HFFc6 (cell line): ENCODE results near the gene GDAP2. TPM values are rescaled to one million over a fixed set of nuclear protein-coding genes. Genes with fewer than 3 reads are reported as not detected.

ENCODE experiments used
- DNase-seq: peaks from one replicate; pipeline ENCODE4 v3.0.0-alpha.2; 2018
- H3K27ac Mint-ChIP-seq: 2 replicates; pipeline ENCODE4 v1.8.0; 2020; ENCODE audit warnings: mild to moderate bottlenecking, mixed read lengths
- H3K27me3 Mint-ChIP-seq: 2 replicates; pipeline ENCODE4 v1.8.0; 2021; ENCODE audit warnings: mild to moderate bottlenecking, moderate library complexity, mixed read lengths; ENCODE audit not compliant: insufficient read depth
- H3K36me3 Mint-ChIP-seq: 2 replicates; pipeline ENCODE4 v1.8.0; 2021; ENCODE audit warnings: low read depth, mixed read lengths
- H3K4me1 Mint-ChIP-seq: 2 replicates; pipeline ENCODE4 v1.8.0; 2020; ENCODE audit warnings: low read depth, mixed read lengths
- H3K4me3 Mint-ChIP-seq: 2 replicates; pipeline ENCODE4 v1.8.0; 2020; ENCODE audit warnings: mild to moderate bottlenecking, moderate library complexity, mixed read lengths
- H3K9me3 Mint-ChIP-seq: 2 replicates; pipeline ENCODE4 v1.8.0; 2020; ENCODE audit warnings: mild to moderate bottlenecking, mixed read lengths
- total RNA-seq, 6 experiments: library from RNA; stranded (reverse); fragmentation: NEBNext Ultra II Directional; extraction: Animal tissue kit (Norgen Biotek cat#: 25700); gene quantifications; 2 replicates in 1 of 6; 3 replicates in 5 of 6; pipeline ENCODE4 v1.2.3, GENCODE V29; 2021
- TF ChIP-seq, protein P1 (sequence below): fragments of 200-600 bp; sonication (generic); IDR thresholded peaks from 2 replicates; pipeline ENCODE4 v1.5.0; 2021; ENCODE audit warnings: antibody characterized with exemption, mild to moderate bottlenecking

GDAP2 gene
- total RNA-seq, 6 experiments from 2014 or later, result 21.6 to 29.8 (median 27.1) TPM

- no peak for DNase-seq
- peaks cover 5% of the 10 kb centered on the region for H3K36me3 Mint-ChIP-seq
- H3K9me3 Mint-ChIP-seq, result peaks cover 5% of the 10 kb centered on the region; the same call in 1 of the 2 replicates
- H3K27me3 Mint-ChIP-seq, result peaks cover 1% of the 10 kb centered on the region; the same call in 1 of the 2 replicates
- H3K27ac Mint-ChIP-seq, result no peak overlapping the region
- TF ChIP-seq, protein P1, sequence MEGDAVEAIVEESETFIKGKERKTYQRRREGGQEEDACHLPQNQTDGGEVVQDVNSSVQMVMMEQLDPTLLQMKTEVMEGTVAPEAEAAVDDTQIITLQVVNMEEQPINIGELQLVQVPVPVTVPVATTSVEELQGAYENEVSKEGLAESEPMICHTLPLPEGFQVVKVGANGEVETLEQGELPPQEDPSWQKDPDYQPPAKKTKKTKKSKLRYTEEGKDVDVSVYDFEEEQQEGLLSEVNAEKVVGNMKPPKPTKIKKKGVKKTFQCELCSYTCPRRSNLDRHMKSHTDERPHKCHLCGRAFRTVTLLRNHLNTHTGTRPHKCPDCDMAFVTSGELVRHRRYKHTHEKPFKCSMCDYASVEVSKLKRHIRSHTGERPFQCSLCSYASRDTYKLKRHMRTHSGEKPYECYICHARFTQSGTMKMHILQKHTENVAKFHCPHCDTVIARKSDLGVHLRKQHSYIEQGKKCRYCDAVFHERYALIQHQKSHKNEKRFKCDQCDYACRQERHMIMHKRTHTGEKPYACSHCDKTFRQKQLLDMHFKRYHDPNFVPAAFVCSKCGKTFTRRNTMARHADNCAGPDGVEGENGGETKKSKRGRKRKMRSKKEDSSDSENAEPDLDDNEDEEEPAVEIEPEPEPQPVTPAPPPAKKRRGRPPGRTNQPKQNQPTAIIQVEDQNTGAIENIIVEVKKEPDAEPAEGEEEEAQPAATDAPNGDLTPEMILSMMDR, result no peak
- no peak overlapping the region for H3K4me3 Mint-ChIP-seq
- peaks cover 43% of the 10 kb centered on the region for H3K4me1 Mint-ChIP-seq
Measured at GRCh38 chr1:117832453-117832852, 97.0 kb downstream of the GDAP2 start.

DNA sequence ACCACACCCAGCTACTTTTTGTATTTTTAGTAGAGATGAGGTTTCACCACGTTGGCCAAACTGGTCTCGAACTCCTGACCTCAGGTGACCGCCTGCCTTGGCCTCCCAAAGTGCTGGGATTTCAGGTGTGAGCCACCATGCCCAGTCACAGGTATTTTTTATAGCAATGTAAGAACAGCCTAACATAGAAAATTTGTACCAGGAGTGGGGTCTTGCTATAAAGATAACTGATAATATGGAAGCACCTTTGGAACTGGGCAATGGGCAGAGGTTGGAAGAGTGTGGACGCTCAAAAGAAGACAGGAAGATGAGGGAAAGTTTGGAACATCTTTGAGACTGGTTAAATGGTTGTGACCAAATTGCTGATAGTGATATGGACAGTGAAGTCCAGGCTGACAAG is 99.2 kb downstream of the GDAP2 start:
- Mint-ChIP-seq H3K4me1 (peaks cover 46% of the 10 kb centered on the region), H3K4me3 (no peak overlapping the region), H3K36me3 (peaks cover 5% of the 10 kb centered on the region; the same call in 1 of the 2 replicates), H3K27ac (no peak overlapping the region), H3K27me3 (no peaks in the 10 kb centered on the region), H3K9me3 (peaks cover 5% of the 10 kb centered on the region; the same call in 1 of the 2 replicates)
- DNase-seq, result no peak
- TF ChIP-seq, protein P1, result no peak

DNA sequence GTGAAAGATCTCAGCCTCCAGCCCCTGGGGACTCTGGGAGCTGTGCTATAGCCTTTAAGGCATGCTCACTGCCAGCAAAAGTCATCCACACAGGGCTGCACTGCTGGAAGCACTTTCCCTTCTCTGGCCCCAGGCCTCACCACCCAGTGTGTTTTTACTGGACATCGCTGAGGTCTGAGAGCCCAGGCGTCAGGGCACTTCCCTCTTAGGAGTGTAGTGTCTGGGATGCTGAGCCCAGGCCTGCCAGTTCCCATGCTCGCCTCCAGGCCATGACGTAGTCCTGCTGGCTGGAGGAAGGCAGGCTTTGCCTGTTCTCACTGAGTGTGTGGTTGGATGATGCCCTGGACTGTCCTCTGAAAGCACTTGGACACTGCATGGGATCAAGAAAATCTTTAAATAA is 101.2 kb downstream of the GDAP2 start:
- Mint-ChIP-seq H3K4me3 (no peak overlapping the region), H3K36me3 (peaks cover 7% of the 10 kb centered on the region; the same call in 1 of the 2 replicates), H3K27ac (peak overlapping the region; percentile 92), H3K27me3 (no peaks in the 10 kb centered on the region), H3K4me1 (peaks cover 58% of the 10 kb centered on the region), H3K9me3 (peaks cover 5% of the 10 kb centered on the region; the same call in 1 of the 2 replicates)
- TF ChIP-seq, protein P1, result no peak; the same call in 1 of the 2 replicates
- peak; percentile 77 for DNase-seq

DNA sequence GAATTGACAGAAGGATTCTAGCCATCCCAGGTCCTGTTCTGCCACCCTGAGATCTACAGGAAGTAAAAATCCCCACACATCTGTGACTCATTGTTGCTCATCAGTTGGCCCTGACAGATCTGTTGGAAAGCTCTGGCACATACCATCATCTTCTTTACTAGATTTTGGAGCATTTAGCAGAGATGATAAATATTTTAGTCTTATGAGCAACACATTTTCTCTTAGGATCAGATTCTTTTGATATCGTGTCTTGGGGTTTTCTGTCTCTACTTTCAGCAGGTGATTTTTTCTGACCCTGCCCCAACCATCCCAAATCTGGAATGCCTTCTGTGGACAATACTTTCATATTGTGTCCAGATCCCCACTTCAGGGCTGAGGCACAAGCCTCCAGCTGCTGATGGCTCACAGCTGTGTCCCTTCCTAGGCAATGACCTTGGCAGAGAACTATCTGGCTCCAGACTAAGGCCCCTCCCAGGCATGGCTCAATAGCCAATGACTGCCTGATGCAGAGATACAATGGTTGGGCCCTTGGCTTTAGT is 102.8 kb downstream of the GDAP2 start:
- Mint-ChIP-seq H3K27ac (peak overlapping the region; percentile 92), H3K27me3 (no peaks in the 10 kb centered on the region), H3K36me3 (peaks cover 11% of the 10 kb centered on the region; the same call in 1 of the 2 replicates), H3K4me1 (peaks cover 74% of the 10 kb centered on the region), H3K4me3 (peak overlapping the region; percentile 54), H3K9me3 (peaks cover 5% of the 10 kb centered on the region; the same call in 1 of the 2 replicates)
- TF ChIP-seq, protein P1, result no peak
- DNase-seq, result peak; percentile 92

DNA sequence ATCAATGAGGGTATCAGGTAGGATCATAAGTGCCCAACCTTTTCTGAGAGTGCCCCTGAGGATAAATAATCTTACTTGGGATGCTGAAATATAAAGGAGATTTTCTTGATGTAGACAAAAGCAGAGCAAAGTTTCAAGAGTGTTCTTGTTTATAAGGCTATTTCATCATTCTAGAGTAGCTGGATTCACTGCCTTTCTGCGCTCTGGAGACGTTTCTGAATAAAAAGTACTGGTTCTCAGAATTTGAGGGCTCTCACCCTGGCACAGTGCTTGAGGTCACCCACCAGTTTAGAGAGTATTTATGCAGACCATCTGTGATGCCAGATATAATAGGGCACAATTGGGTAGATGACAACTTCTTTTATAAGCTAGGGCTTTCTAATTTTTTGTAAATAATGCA is 103.3 kb downstream of the GDAP2 start:
- peaks cover 78% of the 10 kb centered on the region for H3K4me1 Mint-ChIP-seq
- peaks cover 5% of the 10 kb centered on the region; the same call in 1 of the 2 replicates for H3K9me3 Mint-ChIP-seq
- DNase-seq, result no peak
- peak overlapping the region; percentile 23; the same call in 1 of the 2 replicates for H3K4me3 Mint-ChIP-seq
- no peaks in the 10 kb centered on the region for H3K27me3 Mint-ChIP-seq
- H3K27ac Mint-ChIP-seq, result peak overlapping the region; percentile 92
- peaks cover 11% of the 10 kb centered on the region; the same call in 1 of the 2 replicates for H3K36me3 Mint-ChIP-seq
- TF ChIP-seq, protein P1, result no peak
